Fibroblast of lung (primary cell): ENCODE data around the gene ZNF408. TPM values are rescaled to one million over a fixed set of nuclear protein-coding genes. Genes with fewer than 3 reads are reported as not detected.
"Not testable (repeated sequence)": the region's sequence is repeated elsewhere in the genome, so short reads cannot be mapped to it uniquely, and the experiment has no call there.

Experiments used
- DNase-seq, 2 donors: peaks; one replicate each; pipeline versions ENCODE4 v3.0.0 to v3.0.0-alpha.2; 2010; ENCODE audit warnings: low read depth in 2 of 2
- H2AFZ ChIP-seq: 2 replicates; pipeline ENCODE4 v1.5.1; 2012; ENCODE audit warnings: low read length, control low read depth, inconsistent platforms
- H3K27ac ChIP-seq: 2 replicates; pipeline ENCODE4 v1.5.1; 2011; ENCODE audit warnings: low read length, control low read depth; ENCODE audit not compliant: insufficient read depth
- H3K27me3 ChIP-seq: 2 replicates; pipeline ENCODE4 v1.5.1; 2011; ENCODE audit warnings: mild to moderate bottlenecking, low read length; ENCODE audit not compliant: control insufficient read depth, insufficient read depth
- H3K36me3 ChIP-seq: 2 replicates; pipeline ENCODE4 v1.5.1; 2011; ENCODE audit warnings: low read length; ENCODE audit not compliant: control insufficient read depth, insufficient read depth
- H3K4me1 ChIP-seq: 2 replicates; pipeline ENCODE4 v1.5.1; 2011; ENCODE audit warnings: low read length; ENCODE audit not compliant: control insufficient read depth, insufficient read depth; ENCODE audit errors: extremely low read depth
- H3K4me2 ChIP-seq: 2 replicates; pipeline ENCODE4 v1.5.1; 2011; ENCODE audit warnings: low read length, control low read depth; ENCODE audit not compliant: insufficient read depth; ENCODE audit errors: extremely low read depth
- H3K4me3 ChIP-seq, 4 experiments: fragments of 200-600 bp in 1 of 4; sonication (generic) in 1 of 4; replicated peaks in 1 of 4; 2 replicates each; pipeline ENCODE4 v1.5.1; 2011 to 2016; ENCODE audit warnings: low read length in 4 of 4, low read depth in 3 of 4, mild to moderate bottlenecking in 3 of 4, control low read depth in 2 of 4, inconsistent platforms in 1 of 4, mixed read lengths in 1 of 4; ENCODE audit not compliant: insufficient read depth in 1 of 4; ENCODE audit errors: control extremely low read depth in 1 of 4
- H3K79me2 ChIP-seq: 2 replicates; pipeline ENCODE4 v1.5.1; 2012; ENCODE audit warnings: mild to moderate bottlenecking, low read length, inconsistent platforms; ENCODE audit not compliant: control insufficient read depth, insufficient read depth
- H3K9ac ChIP-seq: 2 replicates; pipeline ENCODE4 v1.5.1; 2011; ENCODE audit warnings: mild to moderate bottlenecking, low read length, control low read depth; ENCODE audit not compliant: insufficient read depth
- H3K9me3 ChIP-seq: 2 replicates; pipeline ENCODE4 v1.5.1; 2012; ENCODE audit warnings: low read depth, low read length; ENCODE audit not compliant: control insufficient read depth, insufficient read depth
- H4K20me1 ChIP-seq: 2 replicates; pipeline ENCODE4 v1.5.1; 2011; ENCODE audit warnings: low read length; ENCODE audit not compliant: control insufficient read depth, insufficient read depth; ENCODE audit errors: extremely low read depth
- CTCF ChIP-seq, 2 donors: IDR thresholded peaks in 1 of 2; conservative IDR thresholded peaks in 1 of 2; 1 replicate in 1 of 2; 2 replicates in 1 of 2; pipeline ENCODE4 v1.5.1; 2011 to 2012; ENCODE audit warnings: low read length in 2 of 2, control low read depth in 1 of 2, inconsistent platforms in 1 of 2, low read depth in 1 of 2, mild to moderate bottlenecking in 1 of 2
- EZH2 ChIP-seq: IDR thresholded peaks from 2 replicates; pipeline ENCODE4 v1.5.1; 2012; ENCODE audit warnings: low read length, control low read depth, mild to moderate bottlenecking; ENCODE audit errors: missing control alignments
- polyA plus RNA-seq, 2 donors: library from polyadenylated mRNA; depleted of rRNA in 1 of 2; stranded (reverse) in 1 of 2; unstranded in 1 of 2; fragments of >200 nt; gene quantifications; 2 replicates each; pipeline ENCODE4 v1.2.1, GENCODE V29; 2011 to 2012; ENCODE audit warnings: missing spikeins in 1 of 2
- total RNA-seq: library from RNA; depleted of rRNA; stranded (reverse); fragments of >200 nt; gene quantifications from 2 replicates; pipeline ENCODE4 v1.2.1, GENCODE V29; 2014

ZNF408 gene
- total and polyA plus RNA-seq, 2 donors (not counting 1 experiment from before 2014, with no cell fraction given): 4.2 to 7.9 TPM

DNA sequence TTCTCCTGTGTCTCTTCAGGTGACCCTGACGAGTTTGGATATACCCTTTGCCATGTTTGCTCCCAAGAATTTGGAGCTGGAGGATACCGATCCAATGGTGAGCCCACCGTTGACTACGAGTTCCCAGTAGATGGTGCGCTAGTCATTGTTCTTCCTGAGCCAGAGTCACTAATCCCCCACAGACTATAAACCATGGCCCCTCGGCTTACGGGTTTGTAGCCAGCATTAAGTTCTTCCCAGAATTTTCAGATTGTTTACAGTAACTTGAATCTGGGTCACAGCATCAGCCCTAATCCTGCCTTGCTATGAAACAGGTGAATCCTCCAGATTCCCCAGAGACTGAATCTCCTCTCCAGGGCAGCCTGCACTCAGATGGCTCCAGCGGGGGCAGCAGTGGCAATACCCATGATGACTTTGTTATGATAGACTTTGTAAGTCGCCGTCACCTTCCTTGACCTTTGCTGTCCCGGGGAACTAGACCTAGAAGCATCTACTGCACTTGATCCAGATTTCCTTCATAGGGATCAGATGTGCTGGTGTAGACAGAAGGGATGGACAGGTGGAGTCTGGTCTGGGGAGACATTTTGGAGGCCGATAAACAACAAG lies 32.2 kb upstream of the ZNF408 start:
- peaks cover 15% of the 10 kb centered on the region for H3K36me3 ChIP-seq
- no peak for TF ChIP-seq CTCF (conservative IDR thresholded peaks at IDR 0.05 in 1 of 2, IDR thresholded peaks at IDR 0.05 in 1 of 2; ENCODE audit: low read depth in 1 of 2, low read length in 2 of 2)
- TF ChIP-seq EZH2: no peak
- no peak for DNase-seq

GRCh38 chr11:46669711-46670139 lies 31.1 kb upstream of the ZNF408 start:
- no peak for DNase-seq

More for the DNA sequence above, 32.2 kb upstream of the ZNF408 start:
- Histone ChIP-seq H3K4me2 (no peak overlapping the region), H3K9ac (no peak overlapping the region), H3K27me3 (no peaks in the 10 kb centered on the region), H3K79me2 (no peaks in the 10 kb centered on the region), H3K4me1 (no peaks in the 10 kb centered on the region), H2AFZ (no peak overlapping the region), H4K20me1 (no peaks in the 10 kb centered on the region), H3K4me3 (no peak overlapping the region), H3K27ac (no peak overlapping the region), H3K9me3 (no peaks in the 10 kb centered on the region)

DNA sequence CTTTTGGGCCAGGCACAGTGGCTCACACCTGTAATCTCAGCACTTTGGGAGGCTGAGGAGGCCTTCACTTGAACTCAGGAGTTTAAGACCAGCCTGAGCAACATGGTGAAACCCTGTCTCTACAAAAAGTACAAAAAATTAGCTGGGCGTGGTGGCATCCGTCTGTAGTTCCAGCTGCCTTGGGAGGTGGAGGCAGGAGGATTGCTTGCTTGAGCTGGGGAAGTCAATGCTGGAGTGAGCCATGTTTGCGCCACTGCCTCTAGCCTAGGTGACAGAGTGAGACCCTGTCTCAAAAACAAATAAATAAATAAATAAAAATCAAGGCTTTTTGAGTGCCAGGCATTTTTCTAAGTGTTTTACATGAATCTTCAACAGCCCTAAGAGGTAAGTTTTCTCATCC lies 30.3 kb upstream of the ZNF408 start:
- peaks cover 12% of the 10 kb centered on the region for H3K36me3 ChIP-seq
- not testable (repeated sequence) for H3K27me3 ChIP-seq, H3K9ac ChIP-seq, DNase-seq, H3K4me3 ChIP-seq, H3K4me2 ChIP-seq, H3K9me3 ChIP-seq, H3K4me1 ChIP-seq, H4K20me1 ChIP-seq, H2AFZ ChIP-seq, H3K79me2 ChIP-seq, H3K27ac ChIP-seq

More at GRCh38 chr11:46669711-46670139, 31.1 kb upstream of the ZNF408 start:
- peaks cover 15% of the 10 kb centered on the region for H3K36me3 ChIP-seq
- no peaks in the 10 kb centered on the region for H3K9me3 ChIP-seq
- TF ChIP-seq CTCF (conservative IDR thresholded peaks at IDR 0.05 in 1 of 2, IDR thresholded peaks at IDR 0.05 in 1 of 2; ENCODE audit: low read depth in 1 of 2, low read length in 2 of 2) (peak in 1 of 2 donors; percentile 26), EZH2 (no peak)
- no peak overlapping the region for H3K9ac ChIP-seq
- no peak overlapping the region for H3K27ac ChIP-seq
- no peaks in the 10 kb centered on the region for H3K79me2 ChIP-seq
- no peak overlapping the region for H3K4me3 ChIP-seq
- H3K27me3 ChIP-seq: no peaks in the 10 kb centered on the region
- H3K4me2 ChIP-seq: no peak overlapping the region
- H3K4me1 ChIP-seq: no peaks in the 10 kb centered on the region
- H4K20me1 ChIP-seq: no peaks in the 10 kb centered on the region
- no peak overlapping the region for H2AFZ ChIP-seq
